Mesenchymal stem cell (in vitro differentiated cells and primary cell): ENCODE results near the gene XKRX.

Source experiments
- DNase-seq: peaks from one replicate; pipeline ENCODE4 v3.0.0-alpha.2; 2013
- H2AFZ ChIP-seq: one replicate; pipeline ENCODE4 v1.6.1; 2013; ENCODE audit warnings: low read depth, mild to moderate bottlenecking, control low read depth, inconsistent platforms, low read length, moderate library complexity
- H2AK5ac ChIP-seq: 2 replicates; pipeline ENCODE4 v1.6.1; 2013; ENCODE audit warnings: low read length, moderate library complexity, mild to moderate bottlenecking, inconsistent platforms; ENCODE audit not compliant: severe bottlenecking
- H2BK120ac ChIP-seq: one replicate; pipeline ENCODE4 v1.6.1; 2013; ENCODE audit warnings: low read depth, mild to moderate bottlenecking, inconsistent platforms, low read length, moderate library complexity
- H2BK12ac ChIP-seq, 2 experiments: one replicate each; pipeline ENCODE4 v1.6.1; 2013; ENCODE audit warnings: inconsistent platforms in 2 of 2, low read length in 2 of 2, mild to moderate bottlenecking in 2 of 2, moderate library complexity in 2 of 2, control low read depth in 1 of 2
- H2BK15ac ChIP-seq: one replicate; pipeline ENCODE4 v1.6.1; 2013; ENCODE audit warnings: mild to moderate bottlenecking, low read depth, inconsistent platforms; ENCODE audit not compliant: poor library complexity, severe bottlenecking
- H2BK5ac ChIP-seq: 2 replicates; pipeline ENCODE4 v1.6.1; 2013; ENCODE audit warnings: low read depth, mild to moderate bottlenecking, low read length, control low read depth, inconsistent platforms; ENCODE audit not compliant: poor library complexity, severe bottlenecking
- H3K14ac ChIP-seq, 2 experiments: one replicate each; pipeline ENCODE4 v1.6.1; 2013; ENCODE audit warnings: inconsistent platforms in 2 of 2, low read length in 2 of 2, control low read depth in 1 of 2, mild to moderate bottlenecking in 1 of 2, moderate library complexity in 1 of 2
- H3K18ac ChIP-seq, 2 experiments: one replicate each; pipeline ENCODE4 v1.6.1; 2013; ENCODE audit warnings: inconsistent platforms in 2 of 2, low read length in 2 of 2, control low read depth in 1 of 2, low read depth in 1 of 2, mild to moderate bottlenecking in 1 of 2
- H3K23ac ChIP-seq, 2 experiments: one replicate each; pipeline ENCODE4 v1.6.1; 2013; ENCODE audit warnings: inconsistent platforms in 2 of 2, low read length in 2 of 2, mild to moderate bottlenecking in 2 of 2, moderate library complexity in 2 of 2, control low read depth in 1 of 2
- H3K27ac ChIP-seq: 2 replicates; pipeline ENCODE4 v1.5.1; 2013; ENCODE audit warnings: mild to moderate bottlenecking, moderate library complexity, low read length, control low read depth, inconsistent platforms; ENCODE audit not compliant: poor library complexity, severe bottlenecking
- H3K27me3 ChIP-seq, 2 experiments: 2 replicates each; pipeline versions ENCODE4 v1.6.1 to v1.7.0; 2013; ENCODE audit warnings: low read length in 2 of 2, mild to moderate bottlenecking in 2 of 2, moderate library complexity in 2 of 2, control low read depth in 1 of 2, inconsistent platforms in 1 of 2; ENCODE audit not compliant: control insufficient read depth in 1 of 2, insufficient read depth in 1 of 2
- H3K36me3 ChIP-seq, 2 experiments: 2 replicates each; pipeline versions ENCODE4 v1.6.1 to v1.7.0; 2013; ENCODE audit warnings: low read length in 2 of 2, control low read depth in 1 of 2, inconsistent platforms in 1 of 2, low read depth in 1 of 2, mild to moderate bottlenecking in 1 of 2; ENCODE audit not compliant: insufficient read depth in 2 of 2, control insufficient read depth in 1 of 2
- H3K4ac ChIP-seq, 2 experiments: one replicate each; pipeline ENCODE4 v1.6.1; 2013; ENCODE audit warnings: inconsistent platforms in 2 of 2, low read length in 2 of 2, mild to moderate bottlenecking in 2 of 2, moderate library complexity in 2 of 2, control low read depth in 1 of 2, low read depth in 1 of 2
- H3K4me1 ChIP-seq: 2 replicates; pipeline ENCODE4 v1.6.1; 2013; ENCODE audit warnings: low read depth, low read length, control low read depth; ENCODE audit not compliant: control insufficient read depth, insufficient read depth
- H3K4me2 ChIP-seq: 2 replicates; pipeline ENCODE4 v1.6.1; 2013; ENCODE audit warnings: low read length, mild to moderate bottlenecking, inconsistent platforms; ENCODE audit not compliant: poor library complexity, severe bottlenecking
- H3K4me3 ChIP-seq, 2 experiments: 2 replicates each; pipeline versions ENCODE4 v1.5.1 to v1.7.0; 2013; ENCODE audit warnings: low read length in 2 of 2, mild to moderate bottlenecking in 2 of 2, control low read depth in 1 of 2, low read depth in 1 of 2; ENCODE audit not compliant: insufficient read depth in 1 of 2
- H3K79me1 ChIP-seq: replicated peaks from 2 replicates; pipeline ENCODE4 v1.6.1; 2013; ENCODE audit warnings: mild to moderate bottlenecking, control low read depth, low read length, inconsistent platforms; ENCODE audit not compliant: poor library complexity, severe bottlenecking
- H3K9ac ChIP-seq: 2 replicates; pipeline ENCODE4 v1.7.0; 2013; ENCODE audit warnings: mild to moderate bottlenecking, low read length, moderate library complexity
- H3K9me3 ChIP-seq: 2 replicates; pipeline ENCODE4 v1.7.0; 2013; ENCODE audit warnings: mild to moderate bottlenecking, low read length; ENCODE audit not compliant: control insufficient read depth
- H4K8ac ChIP-seq: one replicate; pipeline ENCODE4 v1.6.1; 2013; ENCODE audit warnings: inconsistent platforms, mild to moderate bottlenecking, low read length, moderate library complexity
- H4K91ac ChIP-seq: one replicate; pipeline ENCODE4 v1.6.1; 2013; ENCODE audit warnings: mild to moderate bottlenecking, low read length, inconsistent platforms
- WGBS: methylation state at CpG from one replicate; pipeline ENCODE4 v1.1.7; 2013; ENCODE audit warnings: mixed read lengths; 5-methylcytosine and 5-hydroxymethylcytosine counted together

Gene XKRX

GRCh38 chrX:100948557-100948956, 19.8 kb upstream of the XKRX start:
- DNase-seq: no peak
- no CpG with 5 or more reads among the region's 1 CpG for WGBS

GRCh38 chrX:100946299-100946927, 17.7 kb upstream of the XKRX start:
- Histone ChIP-seq H3K27me3 (no peaks in the 10 kb centered on the region), H4K91ac (no peak overlapping the region)

More at GRCh38 chrX:100948557-100948956, 19.8 kb upstream of the XKRX start:
- no peak overlapping the region for H3K14ac ChIP-seq
- H2AFZ ChIP-seq: no peak overlapping the region
- H2BK12ac ChIP-seq: no peak overlapping the region
- no peak overlapping the region for H2BK15ac ChIP-seq
- no peak overlapping the region for H3K4me3 ChIP-seq
- H4K8ac ChIP-seq: no peak overlapping the region
- H3K27me3 ChIP-seq: no peaks in the 10 kb centered on the region
- H3K27ac ChIP-seq: no peak overlapping the region
- no peak overlapping the region for H2BK120ac ChIP-seq
- H3K9ac ChIP-seq: no peak overlapping the region
- H4K91ac ChIP-seq: no peak overlapping the region
- H3K36me3 ChIP-seq: no peaks in the 10 kb centered on the region
- no peaks in the 10 kb centered on the region for H3K4me1 ChIP-seq
- no peaks in the 10 kb centered on the region for H3K79me1 ChIP-seq
- H3K4ac ChIP-seq: no peak overlapping the region
- no peak overlapping the region for H2BK5ac ChIP-seq
- H3K4me2 ChIP-seq: no peak overlapping the region
- no peak overlapping the region for H2AK5ac ChIP-seq
- no peaks in the 10 kb centered on the region for H3K9me3 ChIP-seq
- H3K23ac ChIP-seq: no peak overlapping the region
- H3K18ac ChIP-seq: no peak overlapping the region

GRCh38 chrX:100944601-100945000, 15.9 kb upstream of the XKRX start:
- Histone ChIP-seq H3K23ac (no peak overlapping the region), H3K4me2 (no peak overlapping the region), H3K14ac (no peak overlapping the region), H2BK15ac (no peak overlapping the region), H3K9ac (no peak overlapping the region), H3K18ac (no peak overlapping the region), H4K8ac (no peak overlapping the region), H3K27ac (no peak overlapping the region), H4K91ac (no peak overlapping the region), H3K36me3 (no peaks in the 10 kb centered on the region), H2AK5ac (no peak overlapping the region), H3K4me3 (no peak overlapping the region), H2BK5ac (no peak overlapping the region), H3K27me3 (no peaks in the 10 kb centered on the region), H2BK120ac (no peak overlapping the region), H2BK12ac (no peak overlapping the region), H3K79me1 (no peaks in the 10 kb centered on the region), H3K9me3 (no peaks in the 10 kb centered on the region), H3K4ac (no peak overlapping the region), H2AFZ (no peak overlapping the region), H3K4me1 (no peaks in the 10 kb centered on the region)
- 100% methylated on average over 3 of the region's 3 CpGs for WGBS
- no peak for DNase-seq

More at GRCh38 chrX:100946299-100946927, 17.7 kb upstream of the XKRX start:
- H3K9ac ChIP-seq: no peak overlapping the region
- no peaks in the 10 kb centered on the region for H3K9me3 ChIP-seq
- H2BK120ac ChIP-seq: no peak overlapping the region
- no peak overlapping the region for H3K14ac ChIP-seq
- no peak overlapping the region for H2BK5ac ChIP-seq
- no peak overlapping the region for H2AK5ac ChIP-seq
- H4K8ac ChIP-seq: no peak overlapping the region
- H3K18ac ChIP-seq: no peak overlapping the region
- no peak overlapping the region for H2BK15ac ChIP-seq
- no peak overlapping the region for H3K27ac ChIP-seq
- H3K4me3 ChIP-seq: no peak overlapping the region
- no peaks in the 10 kb centered on the region for H3K36me3 ChIP-seq
- H3K4me2 ChIP-seq: no peak overlapping the region
- WGBS: no CpG with 5 or more reads among the region's 2 CpGs
- no peak overlapping the region for H3K4ac ChIP-seq
- H3K79me1 ChIP-seq: no peaks in the 10 kb centered on the region
- no peaks in the 10 kb centered on the region for H3K4me1 ChIP-seq
- DNase-seq: no peak
- no peak overlapping the region for H3K23ac ChIP-seq
- H2AFZ ChIP-seq: no peak overlapping the region
- H2BK12ac ChIP-seq: no peak overlapping the region

- no peak overlapping the region for H4K8ac ChIP-seq
- H2BK120ac ChIP-seq: no peak overlapping the region
- no peaks in the 10 kb centered on the region for H3K4me1 ChIP-seq
- no peak overlapping the region for H4K91ac ChIP-seq
- H2AK5ac ChIP-seq: no peak overlapping the region
- H3K27me3 ChIP-seq: peaks cover 0 to 7% of the 10 kb centered on the region in 2 experiments
- H2BK12ac ChIP-seq: no peak overlapping the region
- H3K14ac ChIP-seq: no peak overlapping the region
- 66% methylated on average over 4 of the region's 4 CpGs for WGBS
- no peak overlapping the region for H3K27ac ChIP-seq
- no peak overlapping the region for H3K4ac ChIP-seq
- H3K23ac ChIP-seq: no peak overlapping the region
- H3K9ac ChIP-seq: no peak overlapping the region
- no peaks in the 10 kb centered on the region for H3K79me1 ChIP-seq
- H3K36me3 ChIP-seq: no peaks in the 10 kb centered on the region
- no peak overlapping the region for H3K18ac ChIP-seq
- no peak for DNase-seq
- H3K4me3 ChIP-seq: no peak overlapping the region
- no peak overlapping the region for H3K4me2 ChIP-seq
- H2BK5ac ChIP-seq: no peak overlapping the region
- no peak overlapping the region for H2AFZ ChIP-seq
- H3K9me3 ChIP-seq: no peaks in the 10 kb centered on the region
- no peak overlapping the region for H2BK15ac ChIP-seq
These were observed 10.6 kb upstream of the XKRX start for GRCh38 chrX:100939333-100939732.
